Measurements from ENCODE around the gene GPT2. TPM values are rescaled to one million over a fixed set of nuclear protein-coding genes. Genes with fewer than 3 reads are reported as not detected.

GPT2 gene
- 1 to 10 TPM; 9.1 to 10.0 TPM for total RNA-seq
- polyA plus RNA-seq (ENCODE audit: insufficient read length in 6 of 6) = 10 to 100 TPM; 33.3 to 44.9 (median 38.7) TPM
- long read RNA-seq, donor 1, partial matches to known transcripts = 0 of 5 reads
- long read RNA-seq, donor 1, other reads (novel, unspliced or antisense) = 0 of 5 reads
- long read RNA-seq, donor 2, transcript GPT2-201 (12 exons, 3,984 nt) = major isoform, 5 of 11 reads
- long read RNA-seq, donor 2, partial matches to known transcripts = 5 of 11 reads
- long read RNA-seq, donor 2, other reads (novel, unspliced or antisense) = 0 of 11 reads
- long read RNA-seq, donor 3, transcript GPT2-201 (12 exons, 3,984 nt) = major isoform, 8 of 10 reads
- long read RNA-seq, donor 3, partial matches to known transcripts = 0 of 10 reads
- long read RNA-seq, donor 3, other reads (novel, unspliced or antisense) = 0 of 10 reads
- long read RNA-seq, donor 4, partial matches to known transcripts = 0 of 3 reads
- long read RNA-seq, donor 4, other reads (novel, unspliced or antisense) = 0 of 3 reads
- long read RNA-seq, donor 5, partial matches to known transcripts = 16 of 20 reads
- long read RNA-seq, donor 5, other reads (novel, unspliced or antisense) = 0 of 20 reads
- long read RNA-seq, donor 6, transcript GPT2-201 (12 exons, 3,984 nt) = major isoform, 8 of 11 reads
- long read RNA-seq, donor 6, partial matches to known transcripts = 0 of 11 reads
- long read RNA-seq, donor 6, other reads (novel, unspliced or antisense) = 0 of 11 reads
- long read RNA-seq, donor 7, partial matches to known transcripts = 0 of 4 reads
- long read RNA-seq, donor 7, other reads (novel, unspliced or antisense) = 0 of 4 reads
- long read RNA-seq, donor 8, partial matches to known transcripts = 5 of 10 reads
- long read RNA-seq, donor 8, other reads (novel, unspliced or antisense) = 0 of 10 reads
- long read RNA-seq, donor 9 = 0 reads
- long read RNA-seq, donor 10, transcript GPT2-201 (12 exons, 3,984 nt) = major isoform, 5 of 8 reads
- long read RNA-seq, donor 10, partial matches to known transcripts = 2 of 8 reads
- long read RNA-seq, donor 10, other reads (novel, unspliced or antisense) = 1 of 8 reads
- long read RNA-seq, donor 11 = 0 reads
- long read RNA-seq, donor 12, transcript GPT2-201 (12 exons, 3,984 nt) = major isoform, 6 of 8 reads
- long read RNA-seq, donor 12, partial matches to known transcripts = 0 of 8 reads
- long read RNA-seq, donor 12, other reads (novel, unspliced or antisense) = 0 of 8 reads

GRCh38 chr16:46883690-46884512, at the start of gene GPT2:
GPT2 (plus strand) TSS chr16:46884362; CDS start chr16:46884716, 354 bp downstream.
- H3K4me3 ChIP-seq = peak within 1 kb of the TSS; percentile 86 to 91
- H3K27me3 ChIP-seq = peaks cover 6 to 12% of the 10 kb centered on the region in 2 donors
- TF ChIP-seq CTCF (IDR thresholded peaks at IDR 0.05) = peak in 1 of 2 donors; percentile 37
- H3K36me3 ChIP-seq = no peaks in the 10 kb centered on the region
- peak within 1 kb of the TSS in 1 of 2 donors; percentile 57 for H3K27ac ChIP-seq
- peak; percentile 99 for ATAC-seq
- peak; percentile 83 to 100 (median 96) for DNase-seq
- H3K9me3 ChIP-seq = no peaks in the 10 kb centered on the region
- peaks cover 0 to 17% of the 10 kb centered on the region in 2 donors for H3K4me1 ChIP-seq
- intact Hi-C loops (cut with DNase I) = no loop called here

- no peaks in the 10 kb centered on the region for H3K36me3 ChIP-seq
These were observed 47.3 kb upstream of the GPT2 start for GRCh38 chr16:46836534-46837530.

GRCh38 chr16:46839986-46840443, 44.1 kb upstream of the GPT2 start:
- Histone ChIP-seq H3K27ac (no peak overlapping the region), H3K9me3 (peaks cover 0 to 4% of the 10 kb centered on the region in 2 donors), H3K36me3 (no peaks in the 10 kb centered on the region), H3K4me3 (no peak overlapping the region), H3K27me3 (peaks cover 7 to 15% of the 10 kb centered on the region in 2 donors), H3K4me1 (peaks cover 0 to 3% of the 10 kb centered on the region in 2 donors)
- TF ChIP-seq CTCF (IDR thresholded peaks at IDR 0.05) = no peak
- intact Hi-C loops (cut with DNase I) = no loop called here
- no peak for ATAC-seq
- no peak for DNase-seq

More at GRCh38 chr16:46836534-46837530, 47.3 kb upstream of the GPT2 start:
- Histone ChIP-seq H3K9me3 (no peaks in the 10 kb centered on the region), H3K4me1 (peaks cover 0 to 1% of the 10 kb centered on the region in 2 donors), H3K4me3 (no peak overlapping the region), H3K27ac (no peak overlapping the region), H3K27me3 (no peaks in the 10 kb centered on the region)
- no peak for ATAC-seq
- no peak for TF ChIP-seq CTCF (IDR thresholded peaks at IDR 0.05)
- DNase-seq = no peak
- intact Hi-C loops (cut with DNase I) = no loop called here

All from left lung (tissue), 14 donors.